MCF 10A (cell line): ENCODE measurements around the gene ADGRG3. TPM values are rescaled to one million over a fixed set of nuclear protein-coding genes. Genes with fewer than 3 reads are reported as not detected.

ENCODE experiments used
- BruUV-seq: library from RNA; stranded (reverse); fragments of 400-500 nt; replicated peaks from 2 replicates; lab custom pipeline; 2021; lab: Mats Ljungman, UMichigan
- CTCF ChIA-PET: fragments of 300-600 bp; sonication (Branson Sonifier 250); formaldehyde crosslinking; extraction: SDS; loops from one replicate; lab custom pipeline; 2021; ENCODE audit warnings: antibody characterized with exemption, inconsistent platforms; lab: Yijun Ruan, JAX
- POLR2A ChIA-PET: fragments of 300-600, 350-650 bp; sonication (Branson Sonifier 250); formaldehyde crosslinking; extraction: SDS; loops from one replicate; lab custom pipeline; 2020; ENCODE audit warnings: antibody characterized with exemption, inconsistent platforms; lab: Yijun Ruan, JAX
- DNase-seq: peaks from one replicate; pipeline ENCODE4 v3.0.0-alpha.2; 2018; ENCODE audit not compliant: unreplicated experiment
- H3K27ac Mint-ChIP-seq: one replicate; pipeline ENCODE4 v1.8.0; 2022; ENCODE audit warnings: mild to moderate bottlenecking, low read depth, mixed read lengths; ENCODE audit not compliant: unreplicated experiment
- H3K27me3 Mint-ChIP-seq: one replicate; pipeline ENCODE4 v1.8.0; 2022; ENCODE audit warnings: mixed read lengths; ENCODE audit not compliant: insufficient read depth, unreplicated experiment
- H3K36me3 Mint-ChIP-seq: one replicate; pipeline ENCODE4 v1.8.0; 2022; ENCODE audit warnings: mild to moderate bottlenecking, moderate library complexity, mixed read lengths; ENCODE audit not compliant: insufficient read depth, unreplicated experiment
- H3K4me1 Mint-ChIP-seq: one replicate; pipeline ENCODE4 v1.8.0; 2022; ENCODE audit warnings: mixed read lengths; ENCODE audit not compliant: insufficient read depth, unreplicated experiment
- H3K4me3 Mint-ChIP-seq: one replicate; pipeline ENCODE4 v1.8.0; 2022; ENCODE audit warnings: mild to moderate bottlenecking, moderate library complexity, mixed read lengths; ENCODE audit not compliant: unreplicated experiment
- H3K9me3 Mint-ChIP-seq: one replicate; pipeline ENCODE4 v1.8.0; 2022; ENCODE audit warnings: mixed read lengths; ENCODE audit not compliant: unreplicated experiment
- CTCF ChIP-seq: fragments of 200-600 bp; IDR thresholded peaks from one replicate; pipeline ENCODE4 v1.8.0; 2022; ENCODE audit warnings: antibody characterized with exemption, mild to moderate bottlenecking; ENCODE audit not compliant: unreplicated experiment
- intact Hi-C: fragments of 100-400 bp; cut with micrococcal nuclease; formaldehyde crosslinking; loops from 2 replicates; pipeline ENCODE4 v1.14.1; 2022
- total RNA-seq: library from RNA; stranded (reverse); gene quantifications from 2 replicates; pipeline ENCODE4 v1.2.3, GENCODE V29; 2022

The ADGRG3 gene
- total RNA-seq, 1 experiment from 2014 or later, result not detected

- Mint-ChIP-seq H3K36me3 (peaks cover 7% of the 10 kb centered on the region), H3K9me3 (no peaks in the 10 kb centered on the region), H3K4me3 (no peak overlapping the region), H3K27ac (no peak overlapping the region), H3K4me1 (peaks cover 19% of the 10 kb centered on the region), H3K27me3 (no peaks in the 10 kb centered on the region)
- DNase-seq, result no peak
- POLR2A ChIA-PET, result interaction anchor here (1.3 kb wide), 1 partner anchor 9 kb away, joined by 4 read pairs; no protein-coding TSS in a partner anchor
- CTCF ChIA-PET, result interaction anchor here (1.9 kb wide), 1 partner anchor 17 kb away, joined by 12 read pairs; no protein-coding TSS in a partner anchor
- TF ChIP-seq CTCF, result no peak
- BruUV-seq, result no TSS peak
- intact Hi-C loops, result no loop called here
Measured at GRCh38 chr16:57630931-57631845, 36.9 kb upstream of the ADGRG3 start.

- Mint-ChIP-seq H3K27me3 (no peaks in the 10 kb centered on the region), H3K9me3 (no peaks in the 10 kb centered on the region), H3K4me1 (peaks cover 25% of the 10 kb centered on the region), H3K27ac (no peak overlapping the region), H3K36me3 (peaks cover 7% of the 10 kb centered on the region), H3K4me3 (no peak overlapping the region)
- ChIA-PET POLR2A (interaction anchor here (0.6 kb wide), 1 partner anchor 12 kb away, joined by 3 read pairs; no protein-coding TSS in a partner anchor), CTCF (interaction anchor here (0.6 to 9.3 kb wide), 3 partner anchors 16 to 56 kb away, joined by 3 to 99 read pairs (median 3); no protein-coding TSS in a partner anchor)
- no peak for TF ChIP-seq CTCF
- intact Hi-C loops, result no loop called here
- no TSS peak for BruUV-seq
- no peak for DNase-seq
Measured at GRCh38 chr16:57632568-57632967, 35.5 kb upstream of the ADGRG3 start.

- peaks cover 6% of the 10 kb centered on the region for H3K36me3 Mint-ChIP-seq
- BruUV-seq, result no TSS peak
- CTCF ChIA-PET, result interaction anchor here (0.5 to 9.3 kb wide), 4 partner anchors 10 to 175 kb away, joined by 3 to 99 read pairs (median 4); no protein-coding TSS in a partner anchor
- H3K4me1 Mint-ChIP-seq, result peaks cover 20% of the 10 kb centered on the region
- POLR2A ChIA-PET, result no interaction called here
- intact Hi-C loops, result no loop called here
- DNase-seq, result no peak
- H3K9me3 Mint-ChIP-seq, result no peaks in the 10 kb centered on the region
- H3K27ac Mint-ChIP-seq, result no peak overlapping the region
- H3K27me3 Mint-ChIP-seq, result no peaks in the 10 kb centered on the region
- no peak for TF ChIP-seq CTCF
- H3K4me3 Mint-ChIP-seq, result no peak overlapping the region
Measured at GRCh38 chr16:57633383-57634064, 34.6 kb upstream of the ADGRG3 start.

GRCh38 chr16:57634171-57634570 lies 33.9 kb upstream of the ADGRG3 start:
- intact Hi-C loops, result no loop called here
- POLR2A ChIA-PET, result interaction anchor here (0.8 to 0.9 kb wide), 2 partner anchors 11 to 15 kb away, joined by 4 to 5 read pairs; no protein-coding TSS in a partner anchor

More at GRCh38 chr16:57634171-57634570, 33.9 kb upstream of the ADGRG3 start:
- no peak overlapping the region for H3K4me3 Mint-ChIP-seq
- CTCF ChIA-PET, result interaction anchor here (0.5 to 9.3 kb wide), 4 partner anchors 9 to 174 kb away, joined by 3 to 99 read pairs (median 4); no protein-coding TSS in a partner anchor
- H3K27ac Mint-ChIP-seq, result no peak overlapping the region
- H3K36me3 Mint-ChIP-seq, result no peaks in the 10 kb centered on the region
- DNase-seq, result no peak
- H3K9me3 Mint-ChIP-seq, result no peaks in the 10 kb centered on the region
- no peaks in the 10 kb centered on the region for H3K27me3 Mint-ChIP-seq
- peaks cover 14% of the 10 kb centered on the region for H3K4me1 Mint-ChIP-seq
- BruUV-seq, result no TSS peak
- TF ChIP-seq CTCF, result no peak
